ENCODE measurements around the gene ADGRG1. TPM values are rescaled to one million over a fixed set of nuclear protein-coding genes. Genes with fewer than 3 reads are reported as not detected.

Gene ADGRG1
- total RNA-seq, 1 donor from 2014 or later = 41.1 TPM

DNA sequence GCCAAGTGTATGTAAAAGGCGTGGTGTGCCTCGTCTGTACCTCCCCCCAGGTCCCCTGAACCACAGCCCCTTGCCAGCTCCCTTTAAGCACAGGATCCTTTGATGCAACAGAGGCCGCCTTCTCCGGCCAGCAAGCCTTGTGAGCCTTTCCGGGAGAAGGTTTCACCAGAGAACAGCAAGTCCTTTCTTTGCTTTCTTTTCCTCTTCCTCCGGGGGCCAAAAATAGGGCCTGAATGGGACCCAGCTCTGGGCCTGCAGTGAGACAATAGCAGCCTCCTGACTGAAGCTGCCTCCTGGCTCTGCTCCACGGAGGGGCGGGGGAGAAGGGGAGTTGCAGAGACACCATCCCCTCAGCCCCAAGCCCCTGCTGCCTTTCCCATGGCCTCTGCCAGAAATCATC, 9.0 kb downstream of the ADGRG1 start:
- no peak for DNase-seq (ENCODE audit: extremely low spot score, unreplicated experiment)
- Mint-ChIP-seq H3K4me3 (no peak overlapping the region), H3K4me1 (ENCODE audit: unreplicated experiment) (peaks cover 10% of the 10 kb centered on the region), H3K27ac (no peak overlapping the region), H3K27me3 (no peaks in the 10 kb centered on the region), H3K36me3 (no peaks in the 10 kb centered on the region), H3K9me3 (no peaks in the 10 kb centered on the region)
- TF ChIP-seq, protein P1, sequence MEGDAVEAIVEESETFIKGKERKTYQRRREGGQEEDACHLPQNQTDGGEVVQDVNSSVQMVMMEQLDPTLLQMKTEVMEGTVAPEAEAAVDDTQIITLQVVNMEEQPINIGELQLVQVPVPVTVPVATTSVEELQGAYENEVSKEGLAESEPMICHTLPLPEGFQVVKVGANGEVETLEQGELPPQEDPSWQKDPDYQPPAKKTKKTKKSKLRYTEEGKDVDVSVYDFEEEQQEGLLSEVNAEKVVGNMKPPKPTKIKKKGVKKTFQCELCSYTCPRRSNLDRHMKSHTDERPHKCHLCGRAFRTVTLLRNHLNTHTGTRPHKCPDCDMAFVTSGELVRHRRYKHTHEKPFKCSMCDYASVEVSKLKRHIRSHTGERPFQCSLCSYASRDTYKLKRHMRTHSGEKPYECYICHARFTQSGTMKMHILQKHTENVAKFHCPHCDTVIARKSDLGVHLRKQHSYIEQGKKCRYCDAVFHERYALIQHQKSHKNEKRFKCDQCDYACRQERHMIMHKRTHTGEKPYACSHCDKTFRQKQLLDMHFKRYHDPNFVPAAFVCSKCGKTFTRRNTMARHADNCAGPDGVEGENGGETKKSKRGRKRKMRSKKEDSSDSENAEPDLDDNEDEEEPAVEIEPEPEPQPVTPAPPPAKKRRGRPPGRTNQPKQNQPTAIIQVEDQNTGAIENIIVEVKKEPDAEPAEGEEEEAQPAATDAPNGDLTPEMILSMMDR (conservative IDR thresholded peaks at IDR 0.05) = no peak

DNA sequence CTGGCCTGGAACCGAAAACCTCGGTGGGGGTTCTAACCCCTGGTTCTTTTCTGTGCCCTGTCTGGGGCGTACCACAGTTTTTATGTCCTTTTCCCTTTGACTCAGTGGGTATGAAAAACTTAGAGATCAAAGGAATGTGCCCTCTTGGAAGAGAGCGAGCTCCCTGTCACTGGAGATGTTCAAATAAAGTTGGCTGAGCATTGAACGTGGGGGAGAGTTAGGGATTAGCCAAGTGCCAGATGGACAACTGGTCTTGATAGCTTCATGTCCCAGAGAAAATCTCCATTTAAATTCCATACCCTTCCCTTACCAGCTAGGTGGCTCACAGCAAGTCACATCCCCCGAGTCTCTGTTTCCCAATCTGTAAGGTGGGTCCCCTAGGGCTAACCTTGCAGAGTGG, 9.5 kb downstream of the ADGRG1 start:
- no peaks in the 10 kb centered on the region for H3K9me3 Mint-ChIP-seq
- no peak for DNase-seq (ENCODE audit: extremely low spot score, unreplicated experiment)
- H3K27me3 Mint-ChIP-seq = no peaks in the 10 kb centered on the region
- no peak overlapping the region for H3K4me3 Mint-ChIP-seq
- H3K36me3 Mint-ChIP-seq = no peaks in the 10 kb centered on the region
- peaks cover 11% of the 10 kb centered on the region for H3K4me1 Mint-ChIP-seq (ENCODE audit: unreplicated experiment)
- TF ChIP-seq, protein P1 (conservative IDR thresholded peaks at IDR 0.05) = no peak
- no peak overlapping the region for H3K27ac Mint-ChIP-seq

DNA sequence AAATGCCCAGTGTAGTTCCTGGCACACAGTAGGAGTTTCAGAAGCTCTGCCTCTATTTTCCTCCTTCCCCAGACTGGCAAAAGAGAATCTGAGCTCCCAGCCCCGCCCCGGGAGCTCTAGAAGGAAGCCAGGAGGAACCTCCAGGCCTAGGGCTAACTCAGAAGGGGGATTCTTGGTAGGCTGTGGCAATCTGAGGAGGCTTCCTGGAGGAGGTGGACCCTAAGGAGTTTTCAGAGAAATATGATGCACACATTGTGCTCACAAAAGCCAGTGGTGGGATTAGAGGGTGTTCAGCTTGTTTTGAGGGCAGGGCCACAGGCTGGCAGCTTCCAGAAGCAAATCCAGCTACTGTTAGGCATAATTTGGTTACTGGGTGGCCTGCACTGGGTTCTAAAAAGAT, 10.0 kb downstream of the ADGRG1 start:
- Mint-ChIP-seq H3K36me3 (no peaks in the 10 kb centered on the region), H3K4me3 (no peak overlapping the region)

DNA sequence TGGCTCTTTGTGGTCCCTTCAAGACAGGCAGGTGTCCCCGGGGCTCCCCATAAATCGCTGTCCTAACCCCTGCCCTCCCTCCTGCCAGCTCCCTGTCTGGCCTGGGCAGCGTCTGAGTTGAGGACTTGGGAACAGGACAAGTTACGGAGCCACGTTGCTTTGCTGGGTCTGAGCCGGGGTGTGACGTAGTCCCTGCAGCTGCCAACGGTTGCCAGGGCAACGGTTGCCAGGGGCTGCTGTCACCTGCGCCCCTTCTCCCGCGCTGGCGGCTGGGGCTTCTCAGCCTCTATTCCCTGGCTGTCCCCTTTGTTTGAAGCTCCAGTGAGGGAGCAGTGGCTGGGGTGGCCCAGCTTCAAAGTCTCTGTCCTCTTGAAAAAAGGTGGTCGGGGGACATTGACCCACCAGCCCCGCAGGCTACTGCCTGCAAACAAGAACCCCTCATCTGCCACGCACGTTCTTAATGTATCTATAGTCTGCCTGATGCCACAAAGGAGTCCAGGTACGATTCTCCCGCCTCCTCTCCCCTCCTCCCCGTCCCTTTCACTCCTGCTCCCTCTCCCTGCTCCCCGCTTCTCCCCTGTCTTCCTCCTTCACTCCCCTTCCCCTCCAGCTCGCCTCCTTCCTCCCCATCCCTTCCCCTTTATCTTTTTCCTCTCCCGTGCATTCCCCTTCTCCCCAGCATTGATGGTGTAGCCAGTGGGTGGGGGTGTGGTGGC, 10.9 kb downstream of the ADGRG1 start:
- no peak for DNase-seq (ENCODE audit: extremely low spot score, unreplicated experiment)
- Mint-ChIP-seq H3K9me3 (no peaks in the 10 kb centered on the region), H3K4me3 (no peak overlapping the region)

More for the DNA sequence above, 10.0 kb downstream of the ADGRG1 start:
- peaks cover 16% of the 10 kb centered on the region for H3K4me1 Mint-ChIP-seq (ENCODE audit: unreplicated experiment)
- no peaks in the 10 kb centered on the region for H3K9me3 Mint-ChIP-seq
- H3K27ac Mint-ChIP-seq = no peak overlapping the region
- DNase-seq (ENCODE audit: extremely low spot score, unreplicated experiment) = no peak
- TF ChIP-seq, protein P1 (conservative IDR thresholded peaks at IDR 0.05) = no peak
- no peaks in the 10 kb centered on the region for H3K27me3 Mint-ChIP-seq

DNA sequence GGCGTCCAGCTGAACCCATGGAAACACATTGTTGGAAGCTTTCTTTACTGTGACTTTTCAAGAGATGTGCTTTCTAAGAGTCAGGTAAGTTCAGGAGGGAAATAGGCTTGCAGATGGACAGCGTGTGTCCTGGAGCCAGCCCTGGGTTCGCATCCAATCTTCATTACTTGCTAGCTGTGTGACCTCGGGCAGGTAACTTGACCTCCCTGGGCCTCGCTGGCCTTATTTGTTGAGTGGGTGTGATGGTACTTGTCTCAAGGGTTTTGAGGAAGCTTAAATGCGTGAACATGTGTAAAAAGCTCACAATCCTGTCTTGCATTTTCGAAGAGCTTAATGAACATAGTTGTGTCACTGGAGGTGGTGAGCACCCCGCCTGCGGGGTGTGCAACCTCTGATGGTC, 11.8 kb downstream of the ADGRG1 start:
- peak overlapping the region; percentile 77 for H3K27ac Mint-ChIP-seq
- H3K9me3 Mint-ChIP-seq = no peaks in the 10 kb centered on the region
- no peaks in the 10 kb centered on the region for H3K27me3 Mint-ChIP-seq
- peaks cover 16% of the 10 kb centered on the region for H3K4me1 Mint-ChIP-seq (ENCODE audit: unreplicated experiment)
- H3K4me3 Mint-ChIP-seq = no peak overlapping the region
- H3K36me3 Mint-ChIP-seq = no peaks in the 10 kb centered on the region
- no peak for DNase-seq (ENCODE audit: extremely low spot score, unreplicated experiment)
- TF ChIP-seq, protein P1 (conservative IDR thresholded peaks at IDR 0.05) = no peak

More for the DNA sequence above, 10.9 kb downstream of the ADGRG1 start:
- H3K27me3 Mint-ChIP-seq = no peaks in the 10 kb centered on the region
- H3K4me1 Mint-ChIP-seq (ENCODE audit: unreplicated experiment) = peaks cover 16% of the 10 kb centered on the region
- H3K27ac Mint-ChIP-seq = peak overlapping the region; percentile 29
- TF ChIP-seq, protein P1 (conservative IDR thresholded peaks at IDR 0.05) = no peak
- no peaks in the 10 kb centered on the region for H3K36me3 Mint-ChIP-seq
